Measurements from ENCODE around the gene CCDC197.

GRCh38 chr14:93986955-93987354 lies 10.1 kb upstream of the CCDC197 start:
- TF ChIP-seq CTCF (IDR thresholded peaks at IDR 0.05) (no peak), ZFX (IDR thresholded peaks at IDR 0.05; ENCODE audit: borderline replicate concordance) (no peak)

All from 22Rv1 (cell line).